ENCODE data around the gene RASSF7. TPM values are rescaled to one million over a fixed set of nuclear protein-coding genes. Genes with fewer than 3 reads are reported as not detected.
A peak's percentile ranks its signal among the peaks of the same experiment; 100 is the strongest.

The RASSF7 gene
- total and polyA plus RNA-seq, 2 of the 8 experiments (the other 6 are each of a cell fraction or from before 2014, with no cell fraction given) = 22.3 to 43.9 TPM

GRCh38 chr11:520428-521176 is 40.2 kb upstream of the RASSF7 start:
- Histone ChIP-seq H3K4me3 (ENCODE audit: extremely low read depth in 1 of 4, insufficient read depth in 2 of 4, low read depth in 3 of 4, low read length in 4 of 4) (no peak overlapping the region), H3K9me3 (ENCODE audit: insufficient read depth in 2 of 2, low read depth in 1 of 2, low read length in 1 of 2) (peaks cover 4 to 14% of the 10 kb centered on the region in 2 experiments; a peak in 1 of 4 replicates), H4K8ac (ENCODE audit: extremely low read depth, insufficient read depth, low read length) (no peak overlapping the region), H2BK15ac (ENCODE audit: low read length) (no peak overlapping the region), H3K23me2 (ENCODE audit: low read depth, low read length) (no peaks in the 10 kb centered on the region), H3K23ac (ENCODE audit: insufficient read length) (no peak overlapping the region), H4K20me1 (replicated peaks in 1 of 2; ENCODE audit: control insufficient read depth in 1 of 2, insufficient read depth in 2 of 2, low read length in 2 of 2) (no peaks in the 10 kb centered on the region), H3K79me2 (ENCODE audit: control insufficient read depth in 1 of 2, insufficient read depth in 2 of 2, low read length in 2 of 2) (no peaks in the 10 kb centered on the region), H3K36me3 (ENCODE audit: control insufficient read depth in 2 of 4, insufficient read depth in 4 of 4, low read length in 3 of 4) (no peaks in the 10 kb centered on the region), H3K4me1 (replicated peaks in 1 of 4; ENCODE audit: control insufficient read depth in 3 of 4, insufficient read depth in 4 of 4, low read length in 3 of 4) (no peaks in the 10 kb centered on the region), H3K56ac (replicated peaks; ENCODE audit: insufficient read length, low read depth, low read length) (no peak overlapping the region), H2BK12ac (ENCODE audit: low read depth, low read length) (no peak overlapping the region), H3K9ac (replicated peaks in 1 of 4; ENCODE audit: extremely low read depth in 1 of 4, low read depth in 3 of 4, low read length in 3 of 4) (no peak overlapping the region), H3K4me2 (ENCODE audit: insufficient read depth in 1 of 2, low read depth in 2 of 2, low read length in 2 of 2) (no peak overlapping the region), H2BK120ac (replicated peaks; ENCODE audit: low read depth, low read length) (no peak overlapping the region), H3K18ac (ENCODE audit: extremely low read depth, low read length) (no peak overlapping the region), H4K5ac (ENCODE audit: insufficient read length, low read depth, low read length) (no peak overlapping the region), H4K91ac (replicated peaks; ENCODE audit: insufficient read length, low read length) (no peak overlapping the region), H2AFZ (ENCODE audit: low read length) (no peak overlapping the region), H3K27me3 (replicated peaks in 1 of 4; ENCODE audit: control insufficient read depth in 3 of 4, extremely low read depth in 1 of 4, insufficient read depth in 3 of 4, low read length in 3 of 4) (0 out of 7 replicates have a peak, but pooled peaks cover 0 to 3% (median 0%) of the 10 kb centered on the region in 4 experiments), H2BK5ac (ENCODE audit: low read depth, low read length) (no peak overlapping the region), H2BK20ac (ENCODE audit: low read length) (no peak overlapping the region), H2AK5ac (ENCODE audit: low read depth, low read length) (no peak overlapping the region), H3K4ac (replicated peaks; ENCODE audit: insufficient read length, low read depth, low read length) (no peak overlapping the region), H3K79me1 (ENCODE audit: low read depth, low read length) (no peaks in the 10 kb centered on the region), H3K14ac (ENCODE audit: insufficient read length) (no peak overlapping the region), H3K27ac (ENCODE audit: low read depth, low read length) (no peak overlapping the region)
- TF ChIP-seq, protein P1, sequence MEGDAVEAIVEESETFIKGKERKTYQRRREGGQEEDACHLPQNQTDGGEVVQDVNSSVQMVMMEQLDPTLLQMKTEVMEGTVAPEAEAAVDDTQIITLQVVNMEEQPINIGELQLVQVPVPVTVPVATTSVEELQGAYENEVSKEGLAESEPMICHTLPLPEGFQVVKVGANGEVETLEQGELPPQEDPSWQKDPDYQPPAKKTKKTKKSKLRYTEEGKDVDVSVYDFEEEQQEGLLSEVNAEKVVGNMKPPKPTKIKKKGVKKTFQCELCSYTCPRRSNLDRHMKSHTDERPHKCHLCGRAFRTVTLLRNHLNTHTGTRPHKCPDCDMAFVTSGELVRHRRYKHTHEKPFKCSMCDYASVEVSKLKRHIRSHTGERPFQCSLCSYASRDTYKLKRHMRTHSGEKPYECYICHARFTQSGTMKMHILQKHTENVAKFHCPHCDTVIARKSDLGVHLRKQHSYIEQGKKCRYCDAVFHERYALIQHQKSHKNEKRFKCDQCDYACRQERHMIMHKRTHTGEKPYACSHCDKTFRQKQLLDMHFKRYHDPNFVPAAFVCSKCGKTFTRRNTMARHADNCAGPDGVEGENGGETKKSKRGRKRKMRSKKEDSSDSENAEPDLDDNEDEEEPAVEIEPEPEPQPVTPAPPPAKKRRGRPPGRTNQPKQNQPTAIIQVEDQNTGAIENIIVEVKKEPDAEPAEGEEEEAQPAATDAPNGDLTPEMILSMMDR (IDR thresholded peaks at IDR 0.05; ENCODE audit: control extremely low read depth in 1 of 3, insufficient read depth in 1 of 3, low read depth in 1 of 3, low read length in 3 of 3) = peak; percentile 19 to 48 (median 41); a peak in 2 of 4 replicates
- TF ChIP-seq MAFK (IDR thresholded peaks at IDR 0.05; ENCODE audit: low read depth, low read length) = no peak
- no peak for FAIRE-seq
- POLR2A ChIA-PET (ENCODE audit: partially characterized antibody) = interaction anchor here (1.4 to 1.6 kb wide), 2 partner anchors 113 to 117 kb away, joined by 3 read pairs; no protein-coding TSS in a partner anchor
- WGBS, 2 experiments (ENCODE audit: extremely low coverage in 1 of 2, insufficient coverage in 1 of 2, insufficient read length in 1 of 2, insufficient replicate concordance in 2 of 2, low coverage in 1 of 2, low lambda C conversion rate in 2 of 2, missing lambda C conversion rate in 1 of 2) = 93% methylated on average over 39 of the region's 39 CpGs; no CpG with 5 or more reads in 1 of the 2 experiments
- CTCF ChIA-PET (ENCODE audit: partially characterized antibody) = interaction anchor here (0.6 to 1.5 kb wide), 7 partner anchors 9 to 208 kb away, joined by 3 to 4 read pairs (median 3); partner anchors contain the start of gene HRAS
- peak in 1 of 2 experiments; percentile 65 for DNase-seq (ENCODE audit: low read depth in 1 of 2, low spot score in 2 of 2)
